HG02870 (cell line): ENCODE results near the gene IPMK.

Experiments used
- ATAC-seq: cut with Tn5 transposase; IDR thresholded peaks from one replicate; pipeline ENCODE4 v1.9.1; 2021; ENCODE audit warnings: mild to moderate bottlenecking, moderate library complexity; ENCODE audit not compliant: unreplicated experiment

Gene IPMK

GRCh38 chr10:58267713-58268453 is at the start of gene IPMK:
TSS of gene IPMK (minus strand) at chr10:58267894. CDS start at chr10:58267611, 283 bp downstream.
- peak; percentile 43 for ATAC-seq

- no peak for ATAC-seq
Measured at GRCh38 chr10:58316874-58317273, 49.2 kb upstream of the IPMK start.

GRCh38 chr10:58311026-58311425 is 43.3 kb upstream of the IPMK start:
- ATAC-seq: no peak

GRCh38 chr10:58307676-58308075 is 40.0 kb upstream of the IPMK start:
- no peak for ATAC-seq

- ATAC-seq: no peak
Measured at GRCh38 chr10:58305821-58306220, 38.1 kb upstream of the IPMK start.

- no peak for ATAC-seq
Measured at GRCh38 chr10:58304099-58304633, 36.5 kb upstream of the IPMK start.

- no peak for ATAC-seq
Measured at GRCh38 chr10:58302254-58302653, 34.6 kb upstream of the IPMK start.

GRCh38 chr10:58300676-58301075 is 33.0 kb upstream of the IPMK start:
- ATAC-seq: no peak

- peak; percentile 90 for ATAC-seq
Measured at GRCh38 chr10:58299580-58299979, 31.9 kb upstream of the IPMK start.

GRCh38 chr10:58293989-58294388 is 26.3 kb upstream of the IPMK start:
- ATAC-seq: no peak

- peak; percentile 93 for ATAC-seq
Measured at GRCh38 chr10:58291538-58292174, 24.0 kb upstream of the IPMK start.

GRCh38 chr10:58282615-58283014 is 14.9 kb upstream of the IPMK start:
- peak; percentile 98 for ATAC-seq

GRCh38 chr10:58281092-58281752 is 13.5 kb upstream of the IPMK start:
- ATAC-seq: no peak

GRCh38 chr10:58280477-58280876 is 12.8 kb upstream of the IPMK start:
- no peak for ATAC-seq

GRCh38 chr10:58278962-58279307 is 11.2 kb upstream of the IPMK start:
- no peak for ATAC-seq

GRCh38 chr10:58278274-58278961 is 10.7 kb upstream of the IPMK start:
- no peak for ATAC-seq

- ATAC-seq: no peak
Measured at GRCh38 chr10:58275908-58276307, 8.2 kb upstream of the IPMK start.

- ATAC-seq: no peak
Measured at GRCh38 chr10:58275261-58275660, 7.6 kb upstream of the IPMK start.

- ATAC-seq: no peak
Measured at GRCh38 chr10:58269782-58270290, 2.1 kb upstream of the IPMK start.

GRCh38 chr10:58268946-58269781 is 1.5 kb upstream of the IPMK start, which contains the start of gene CISD1:
TSS of gene CISD1 (plus strand) at chr10:58269162. CDS start at chr10:58269274, 112 bp downstream.
- ATAC-seq: peak; percentile 52
